Body of pancreas (tissue), 4 donors: Measurements from ENCODE around the gene DNAAF9. TPM values are rescaled to one million over a fixed set of nuclear protein-coding genes. Genes with fewer than 3 reads are reported as not detected.
A peak's percentile ranks its signal among the peaks of the same experiment; 100 is the strongest.

Source experiments
- ATAC-seq: fragments of 150-250 bp; one replicate; pipeline ENCODE4 v1.9.1; 2016
- DNase-seq, 4 donors: peaks; one replicate each; pipeline ENCODE4 v3.0.0-alpha.2; 2019
- H3K27ac ChIP-seq, 4 donors: fragments of 200-600 bp; sonication (generic); 1 replicate in 3 of 4; 2 replicates in 1 of 4; pipeline versions ENCODE4 v1.5.1 to v1.6.1; 2016 to 2019; ENCODE audit warnings: mild to moderate bottlenecking in 1 of 4, mixed read lengths in 1 of 4, moderate library complexity in 1 of 4
- H3K27me3 ChIP-seq, 2 donors: fragments of 200-600 bp; sonication (generic); one replicate each; pipeline ENCODE4 v1.6.0; 2016; ENCODE audit warnings: mild to moderate bottlenecking in 1 of 2
- H3K36me3 ChIP-seq, 2 donors: fragments of 200-600 bp; sonication (generic); replicated peaks in 1 of 2; 2 replicates each; pipeline ENCODE4 v1.5.1; 2016; ENCODE audit warnings: low read depth in 2 of 2; ENCODE audit not compliant: insufficient read depth in 1 of 2
- H3K4me1 ChIP-seq: fragments of 200-600 bp; sonication (generic); one replicate; pipeline ENCODE4 v1.6.0; 2016
- H3K4me3 ChIP-seq, 2 donors: fragments of 200-600 bp; sonication (generic); 1 replicate in 1 of 2; 2 replicates in 1 of 2; pipeline ENCODE4 v1.5.1; 2016 to 2019
- H3K9me3 ChIP-seq, 3 donors: fragments of 200-600 bp; sonication (generic); 1 replicate in 2 of 3; 2 replicates in 1 of 3; pipeline ENCODE4 v1.5.1; 2016
- POLR2A ChIP-seq, 3 donors: fragments of 450-650 bp; IDR thresholded peaks; one replicate each; pipeline ENCODE4 v1.6.1; 2016; ENCODE audit warnings: antibody characterized with exemption in 3 of 3, mild to moderate bottlenecking in 2 of 3
- WGBS, 2 donors: methylation state at CpG; one replicate each; pipeline ENCODE4 v1.1.5; 2017; 5-methylcytosine and 5-hydroxymethylcytosine counted together
- intact Hi-C: fragments of 100-400 bp; cut with DNase I; formaldehyde crosslinking; loops from one replicate; pipeline ENCODE4 v1.15.1; 2023
- total RNA-seq, 2 donors: library from RNA; depleted of rRNA; stranded (reverse); fragments of >200 nt; gene quantifications; one replicate each; pipeline ENCODE4 v1.1.0, GENCODE V29; 2016
- TF ChIP-seq, protein P1 (sequence below), 7 experiments: fragments of 450-650 bp in 4 of 7; fragments of 200-600 bp in 3 of 7; sonication (generic) in 3 of 7; IDR thresholded peaks; one replicate each; pipeline ENCODE4 v1.5.1; 2016 to 2019; ENCODE audit warnings: antibody characterized with exemption in 7 of 7

DNAAF9 gene
- total RNA-seq, 2 donors from 2014 or later, result 10.1 to 13.2 TPM

DNA sequence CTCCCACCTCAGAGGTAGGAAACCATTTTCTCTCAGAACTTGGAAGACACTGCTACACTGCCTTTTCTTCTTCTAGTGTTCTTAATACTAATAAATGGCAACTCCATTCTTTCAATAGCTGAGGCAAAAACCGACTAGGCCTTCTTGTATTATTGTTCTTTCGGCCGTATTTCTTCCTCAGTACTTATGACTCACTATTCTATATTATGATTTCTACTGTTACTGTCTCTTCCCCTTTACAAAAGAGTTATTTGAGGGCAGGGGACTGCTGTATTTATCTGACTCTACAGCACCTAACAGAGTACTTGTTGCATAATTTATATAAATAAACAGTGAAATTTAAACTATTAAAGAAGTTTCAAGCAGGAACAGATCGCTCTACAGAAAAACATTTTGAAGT, 3.1 kb downstream of the DNAAF9 start:
- Histone ChIP-seq H3K4me1 (peaks cover 25% of the 10 kb centered on the region), H3K36me3 (no peaks in the 10 kb centered on the region), H3K27me3 (no peaks in the 10 kb centered on the region), H3K27ac (no peak overlapping the region), H3K9me3 (no peaks in the 10 kb centered on the region), H3K4me3 (no peak overlapping the region)
- TF ChIP-seq, protein P1, sequence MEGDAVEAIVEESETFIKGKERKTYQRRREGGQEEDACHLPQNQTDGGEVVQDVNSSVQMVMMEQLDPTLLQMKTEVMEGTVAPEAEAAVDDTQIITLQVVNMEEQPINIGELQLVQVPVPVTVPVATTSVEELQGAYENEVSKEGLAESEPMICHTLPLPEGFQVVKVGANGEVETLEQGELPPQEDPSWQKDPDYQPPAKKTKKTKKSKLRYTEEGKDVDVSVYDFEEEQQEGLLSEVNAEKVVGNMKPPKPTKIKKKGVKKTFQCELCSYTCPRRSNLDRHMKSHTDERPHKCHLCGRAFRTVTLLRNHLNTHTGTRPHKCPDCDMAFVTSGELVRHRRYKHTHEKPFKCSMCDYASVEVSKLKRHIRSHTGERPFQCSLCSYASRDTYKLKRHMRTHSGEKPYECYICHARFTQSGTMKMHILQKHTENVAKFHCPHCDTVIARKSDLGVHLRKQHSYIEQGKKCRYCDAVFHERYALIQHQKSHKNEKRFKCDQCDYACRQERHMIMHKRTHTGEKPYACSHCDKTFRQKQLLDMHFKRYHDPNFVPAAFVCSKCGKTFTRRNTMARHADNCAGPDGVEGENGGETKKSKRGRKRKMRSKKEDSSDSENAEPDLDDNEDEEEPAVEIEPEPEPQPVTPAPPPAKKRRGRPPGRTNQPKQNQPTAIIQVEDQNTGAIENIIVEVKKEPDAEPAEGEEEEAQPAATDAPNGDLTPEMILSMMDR (IDR thresholded peaks at IDR 0.05), result no peak
- no peak for TF ChIP-seq POLR2A (IDR thresholded peaks at IDR 0.05)
- DNase-seq (no peak), ATAC-seq (no peak)
- intact Hi-C loops, result no loop called here
- 77 to 93% methylated on average over 4 of the region's 4 CpGs for WGBS, 2 donors

DNA sequence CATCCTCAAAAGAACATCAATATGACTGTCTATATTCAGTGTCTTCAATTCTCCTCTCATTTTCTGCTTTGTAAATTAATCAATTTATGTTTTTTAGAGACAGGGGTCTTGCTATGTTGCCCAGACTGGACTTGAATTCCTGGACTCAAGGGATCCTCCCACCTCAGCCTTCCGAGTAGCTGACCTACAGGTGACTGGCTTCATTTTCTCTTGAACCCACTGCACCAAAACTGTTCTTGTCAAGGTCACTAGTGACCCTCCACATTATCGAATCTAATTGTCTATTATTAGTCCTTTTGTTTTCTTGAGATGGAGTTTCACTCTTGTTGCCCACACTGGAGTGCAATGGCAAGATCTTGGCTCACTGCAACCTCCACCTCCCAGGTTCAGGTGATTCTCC, 3.7 kb downstream of the DNAAF9 start:
- 91 to 92% methylated on average over 2 of the region's 2 CpGs for WGBS, 2 donors
- DNase-seq, result no peak
- no peak for TF ChIP-seq POLR2A (IDR thresholded peaks at IDR 0.05)
- TF ChIP-seq, protein P1 (IDR thresholded peaks at IDR 0.05), result no peak
- no peaks in the 10 kb centered on the region for H3K27me3 ChIP-seq
- H3K9me3 ChIP-seq, result no peaks in the 10 kb centered on the region
- no peaks in the 10 kb centered on the region for H3K36me3 ChIP-seq
- no peak for ATAC-seq
- H3K27ac ChIP-seq, result no peak overlapping the region
- no peak overlapping the region for H3K4me3 ChIP-seq
- intact Hi-C loops, result no loop called here
- peaks cover 22% of the 10 kb centered on the region for H3K4me1 ChIP-seq

DNA sequence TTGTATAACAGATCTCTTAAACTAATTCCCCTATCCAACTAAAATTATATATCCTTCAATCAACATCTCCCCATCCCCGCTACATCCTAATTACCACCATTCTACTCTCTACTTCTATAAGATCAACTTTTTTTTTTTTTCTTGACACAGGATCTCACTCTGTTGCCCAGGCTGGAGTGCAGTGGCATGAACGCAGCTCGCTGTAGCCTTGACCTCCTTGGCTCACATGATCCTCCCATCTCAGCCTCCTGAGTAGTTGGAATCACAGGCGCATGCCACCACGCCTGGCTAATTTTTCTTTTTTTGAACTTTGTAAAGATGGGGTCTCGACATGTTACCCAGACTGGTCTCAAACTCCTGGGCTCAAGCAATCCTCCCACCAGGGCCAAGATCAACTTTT, 5.0 kb downstream of the DNAAF9 start:
- no peaks in the 10 kb centered on the region for H3K9me3 ChIP-seq
- ATAC-seq (no peak), DNase-seq (no peak)
- no peak for TF ChIP-seq POLR2A (IDR thresholded peaks at IDR 0.05)
- TF ChIP-seq, protein P1 (IDR thresholded peaks at IDR 0.05), result no peak
- WGBS, 2 donors, result 83 to 85% methylated on average over 6 of the region's 6 CpGs
- no peaks in the 10 kb centered on the region for H3K36me3 ChIP-seq
- intact Hi-C loops, result no loop called here
- no peak overlapping the region for H3K4me3 ChIP-seq
- H3K4me1 ChIP-seq, result peaks cover 28% of the 10 kb centered on the region
- H3K27ac ChIP-seq, result no peak overlapping the region
- H3K27me3 ChIP-seq, result no peaks in the 10 kb centered on the region

DNA sequence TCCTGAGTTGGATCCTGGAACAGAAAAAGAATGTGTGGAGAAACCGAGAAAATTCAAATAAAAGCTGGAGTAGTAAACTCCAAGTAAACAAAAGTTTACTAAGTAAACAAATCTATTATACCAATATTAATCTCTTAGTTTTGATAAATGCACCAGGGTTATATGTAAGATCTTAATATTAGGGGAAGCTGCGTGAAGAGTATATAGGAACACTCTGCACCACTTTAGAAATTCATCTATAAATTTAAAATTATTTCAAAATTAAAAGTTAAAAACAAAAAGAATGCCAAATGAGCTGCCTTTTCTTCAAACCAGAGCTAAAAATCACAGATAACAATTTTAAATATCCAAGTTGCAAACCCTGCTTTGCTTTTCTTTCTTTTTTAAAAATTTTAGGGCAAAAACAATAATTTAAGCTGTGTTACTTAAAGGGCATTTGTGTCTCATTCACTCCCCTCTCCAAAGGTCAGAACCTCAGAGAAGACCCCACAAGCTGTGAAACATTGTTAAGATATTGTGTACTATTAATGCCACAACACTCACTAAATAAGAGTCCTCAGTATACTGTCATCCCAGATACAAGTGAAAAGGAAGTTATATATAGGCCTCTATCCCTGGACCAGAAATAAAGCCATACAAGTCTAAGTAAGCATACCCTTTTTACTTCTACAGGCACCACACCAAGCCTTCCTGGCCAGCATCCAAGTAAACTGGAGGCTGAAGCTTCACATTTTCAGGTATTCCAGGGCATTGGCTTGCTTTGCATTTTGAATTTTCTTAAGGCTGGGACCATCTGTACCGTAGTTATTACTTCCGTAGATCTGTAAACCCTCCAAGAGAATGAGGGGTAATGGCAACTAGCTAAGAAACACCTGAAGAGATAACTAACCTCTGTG, 7.0 kb downstream of the DNAAF9 start:
- Histone ChIP-seq H3K4me3 (no peak overlapping the region), H3K36me3 (no peaks in the 10 kb centered on the region), H3K9me3 (no peaks in the 10 kb centered on the region), H3K4me1 (peaks cover 14% of the 10 kb centered on the region), H3K27me3 (no peaks in the 10 kb centered on the region), H3K27ac (no peak overlapping the region)
- peak in 2 of 4 donors; percentile 34 to 54 for DNase-seq
- TF ChIP-seq, protein P1 (IDR thresholded peaks at IDR 0.05), result no peak
- intact Hi-C loops, result no loop called here
- ATAC-seq, result no peak
- 67 to 73% methylated on average over 4 of the region's 4 CpGs for WGBS, 2 donors
